ENCODE data around the gene DRGX. TPM values are rescaled to one million over a fixed set of nuclear protein-coding genes. Genes with fewer than 3 reads are reported as not detected.

The DRGX gene
- total and polyA plus RNA-seq, 2 of the 13 experiments (the other 11 are each of a cell fraction or from before 2014, with no cell fraction given), result not detected

DNA sequence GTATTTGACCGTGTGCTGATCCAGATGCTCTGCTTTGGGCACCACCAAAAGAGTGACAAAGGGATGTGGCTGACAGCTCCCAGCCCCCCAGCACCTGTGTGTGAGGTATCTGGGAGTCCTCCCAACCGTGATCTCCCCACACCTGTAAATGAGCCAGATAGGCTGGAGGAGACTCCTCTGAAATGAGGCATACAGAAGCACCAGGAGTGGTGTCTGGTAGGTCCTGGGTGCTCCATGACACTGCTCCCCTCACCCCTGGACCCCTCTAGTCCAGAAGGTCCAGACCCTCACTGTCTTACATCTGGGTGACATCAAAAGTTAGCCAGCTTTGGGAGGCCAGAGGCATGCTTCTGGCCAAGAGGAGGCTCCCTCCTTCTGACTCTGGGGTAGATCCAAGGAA lies 20.0 kb upstream of the DRGX start:
- H2AFZ ChIP-seq (ENCODE audit: low read length), result no peak overlapping the region
- no peak overlapping the region for H3K27ac ChIP-seq (ENCODE audit: extremely low read length, insufficient read depth, low read length)
- peaks cover 0 to 17% of the 10 kb centered on the region in 2 experiments; a peak in 2 of 5 replicates for H3K27me3 ChIP-seq (ENCODE audit: control insufficient read depth in 1 of 2, insufficient read depth in 2 of 2, low read length in 2 of 2)
- no peaks in the 10 kb centered on the region for H3K9me3 ChIP-seq (ENCODE audit: low read length)
- no peak for TF ChIP-seq MTA1 (CRISPR knock-in tag; IDR thresholded peaks at IDR 0.05; ENCODE audit: borderline replicate concordance)
- TF ChIP-seq ZNF34 (CRISPR knock-in tag; IDR thresholded peaks at IDR 0.05; ENCODE audit: borderline replicate concordance), result no peak
- no peak for TF ChIP-seq ZNF460 (CRISPR knock-in tag; IDR thresholded peaks at IDR 0.05; ENCODE audit: borderline replicate concordance)
- TF ChIP-seq ZNF614 (CRISPR knock-in tag; IDR thresholded peaks at IDR 0.05; ENCODE audit: borderline replicate concordance), result no peak
- no peak for TF ChIP-seq RBFOX2 (IDR thresholded peaks at IDR 0.05; ENCODE audit: low read depth, low read length)
- TF ChIP-seq KDM6A (CRISPR knock-in tag; IDR thresholded peaks at IDR 0.05; ENCODE audit: low read depth), result no peak
- TF ChIP-seq ZKSCAN5 (CRISPR knock-in tag; IDR thresholded peaks at IDR 0.05), result no peak
- TF ChIP-seq ISX (CRISPR knock-in tag; conservative IDR thresholded peaks at IDR 0.05), result no peak
- no peak for TF ChIP-seq KLF11 (CRISPR knock-in tag; IDR thresholded peaks at IDR 0.05)
- TF ChIP-seq, protein P1, sequence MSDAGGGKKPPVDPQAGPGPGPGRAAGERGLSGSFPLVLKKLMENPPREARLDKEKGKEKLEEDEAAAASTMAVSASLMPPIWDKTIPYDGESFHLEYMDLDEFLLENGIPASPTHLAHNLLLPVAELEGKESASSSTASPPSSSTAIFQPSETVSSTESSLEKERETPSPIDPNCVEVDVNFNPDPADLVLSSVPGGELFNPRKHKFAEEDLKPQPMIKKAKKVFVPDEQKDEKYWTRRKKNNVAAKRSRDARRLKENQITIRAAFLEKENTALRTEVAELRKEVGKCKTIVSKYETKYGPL (CRISPR knock-in tag; IDR thresholded peaks at IDR 0.05), result no peak
- POLR2A ChIA-PET, result no interaction called here
- H3K36me3 ChIP-seq (replicated peaks in 1 of 2; ENCODE audit: control insufficient read depth in 1 of 2, insufficient read depth in 2 of 2, low read length in 2 of 2), result no peaks in the 10 kb centered on the region
- BruUV-seq (replicated peaks), result no TSS peak
- intact Hi-C loops (cut with micrococcal nuclease; ENCODE audit: unreplicated experiment) (no loop called here), in situ Hi-C loops (cut with HindIII; ENCODE audit: extremely low pct_ligation_motif_present, low pct_unique_long_range_greater_than_20kb) (no loop called here)
- no peak overlapping the region for H3K4me3 ChIP-seq (replicated peaks in 1 of 3; ENCODE audit: insufficient read depth in 1 of 3, low read depth in 2 of 3, low read length in 3 of 3)
- H3K4me1 ChIP-seq (ENCODE audit: insufficient read depth, low read length), result no peaks in the 10 kb centered on the region
- no peaks in the 10 kb centered on the region for H3K79me2 ChIP-seq (ENCODE audit: insufficient read depth, low read length)
- H3K4me2 ChIP-seq (ENCODE audit: low read depth, low read length), result no peak overlapping the region
- ATAC-seq (no peak), FAIRE-seq (no peak), DNase-seq (ENCODE audit: low spot score) (no peak)
- WGBS (ENCODE audit: low lambda C conversion rate), result 0% methylated on average over 2 of the region's 2 CpGs
- CTCF ChIA-PET (ENCODE audit: low intra/inter-chr PET ratio, low total read pairs), result no interaction called here
- H4K20me1 ChIP-seq (ENCODE audit: insufficient read depth, low read length), result no peaks in the 10 kb centered on the region
- no peak overlapping the region for H3K9ac ChIP-seq (ENCODE audit: insufficient read depth, low read depth, low read length)

DNA sequence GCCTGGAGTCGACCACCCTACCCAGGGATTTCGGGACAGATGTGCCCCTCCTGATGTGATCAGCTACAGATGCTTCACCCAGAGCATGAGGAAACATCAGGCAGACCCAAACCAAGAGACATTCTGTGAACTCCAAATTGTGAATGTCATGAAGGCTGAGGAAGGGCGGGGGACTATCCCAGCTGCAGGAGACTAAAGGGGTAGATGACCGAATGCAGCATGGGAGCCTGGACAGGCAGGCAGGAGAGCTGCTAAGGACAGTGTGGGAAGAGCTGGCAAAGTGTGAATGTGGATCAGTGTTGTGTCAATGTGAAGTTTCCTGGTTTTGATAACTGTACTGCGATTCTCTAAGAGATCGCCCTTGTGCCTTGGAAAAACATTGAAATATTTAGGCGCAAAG lies 19.2 kb upstream of the DRGX start:
- ChIA-PET POLR2A (no interaction called here), CTCF (ENCODE audit: low intra/inter-chr PET ratio, low total read pairs) (no interaction called here)
- H3K4me2 ChIP-seq (ENCODE audit: low read depth, low read length), result no peak overlapping the region
- H3K4me3 ChIP-seq (replicated peaks in 1 of 3; ENCODE audit: insufficient read depth in 1 of 3, low read depth in 2 of 3, low read length in 3 of 3), result no peak overlapping the region
- no peaks in the 10 kb centered on the region for H3K9me3 ChIP-seq (ENCODE audit: low read length)
- FAIRE-seq (no peak), DNase-seq (ENCODE audit: low spot score) (no peak), ATAC-seq (no peak)
- in situ Hi-C loops (cut with HindIII; ENCODE audit: extremely low pct_ligation_motif_present, low pct_unique_long_range_greater_than_20kb) (no loop called here), intact Hi-C loops (cut with micrococcal nuclease; ENCODE audit: unreplicated experiment) (no loop called here)
- BruUV-seq (replicated peaks), result no TSS peak
- no peaks in the 10 kb centered on the region for H3K4me1 ChIP-seq (ENCODE audit: insufficient read depth, low read length)
- H3K27me3 ChIP-seq (ENCODE audit: control insufficient read depth in 1 of 2, insufficient read depth in 2 of 2, low read length in 2 of 2), result peaks cover 2 to 17% of the 10 kb centered on the region in 2 experiments; a peak in 3 of 5 replicates
- no peaks in the 10 kb centered on the region for H4K20me1 ChIP-seq (ENCODE audit: insufficient read depth, low read length)
- no peaks in the 10 kb centered on the region for H3K79me2 ChIP-seq (ENCODE audit: insufficient read depth, low read length)
- WGBS (ENCODE audit: low lambda C conversion rate), result 17% methylated on average over 7 of the region's 7 CpGs
- no peaks in the 10 kb centered on the region for H3K36me3 ChIP-seq (replicated peaks in 1 of 2; ENCODE audit: control insufficient read depth in 1 of 2, insufficient read depth in 2 of 2, low read length in 2 of 2)
- H2AFZ ChIP-seq (ENCODE audit: low read length), result no peak overlapping the region
- H3K27ac ChIP-seq (ENCODE audit: extremely low read length, insufficient read depth, low read length), result no peak overlapping the region
- no peak overlapping the region for H3K9ac ChIP-seq (ENCODE audit: insufficient read depth, low read depth, low read length)
- TF ChIP-seq ZNF251 (CRISPR knock-in tag; IDR thresholded peaks at IDR 0.05), result no peak
- TF ChIP-seq, protein P2, sequence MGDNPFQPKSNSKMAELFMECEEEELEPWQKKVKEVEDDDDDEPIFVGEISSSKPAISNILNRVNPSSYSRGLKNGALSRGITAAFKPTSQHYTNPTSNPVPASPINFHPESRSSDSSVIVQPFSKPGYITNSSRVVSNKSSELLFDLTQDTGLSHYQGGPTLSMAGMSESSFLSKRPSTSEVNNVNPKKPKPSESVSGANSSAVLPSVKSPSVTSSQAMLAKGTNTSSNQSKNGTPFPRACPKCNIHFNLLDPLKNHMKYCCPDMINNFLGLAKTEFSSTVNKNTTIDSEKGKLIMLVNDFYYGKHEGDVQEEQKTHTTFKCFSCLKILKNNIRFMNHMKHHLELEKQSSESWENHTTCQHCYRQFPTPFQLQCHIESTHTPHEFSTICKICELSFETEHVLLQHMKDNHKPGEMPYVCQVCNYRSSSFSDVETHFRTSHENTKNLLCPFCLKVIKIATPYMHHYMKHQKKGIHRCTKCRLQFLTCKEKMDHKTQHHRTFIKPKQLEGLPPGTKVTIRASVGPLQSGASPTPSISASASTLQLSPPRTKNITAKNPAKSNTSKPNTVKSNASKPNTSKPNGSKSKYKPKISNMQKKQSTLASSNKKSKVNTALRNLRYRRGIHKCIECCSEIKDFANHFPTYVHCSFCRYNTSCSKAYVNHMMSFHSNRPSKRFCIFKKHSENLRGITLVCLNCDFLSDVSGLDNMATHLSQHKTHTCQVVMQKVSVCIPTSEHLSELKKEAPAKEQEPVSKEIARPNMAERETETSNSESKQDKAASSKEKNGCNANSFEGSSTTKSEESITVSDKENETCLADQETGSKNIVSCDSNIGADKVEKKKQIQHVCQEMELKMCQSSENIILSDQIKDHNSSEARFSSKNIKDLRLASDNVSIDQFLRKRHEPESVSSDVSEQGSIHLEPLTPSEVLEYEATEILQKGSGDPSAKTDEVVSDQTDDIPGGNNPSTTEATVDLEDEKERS (CRISPR knock-in tag; IDR thresholded peaks at IDR 0.05), result no peak
- no peak for TF ChIP-seq MTA3 (CRISPR knock-in tag; IDR thresholded peaks at IDR 0.05)
- TF ChIP-seq ZNF570 (CRISPR knock-in tag; IDR thresholded peaks at IDR 0.05; ENCODE audit: borderline replicate concordance), result no peak
- TF ChIP-seq ZNF337 (CRISPR knock-in tag; IDR thresholded peaks at IDR 0.05; ENCODE audit: borderline replicate concordance, low read depth), result no peak
- no peak for TF ChIP-seq FOXP1 (IDR thresholded peaks at IDR 0.05)
- TF ChIP-seq FOXP1 (CRISPR knock-in tag; IDR thresholded peaks at IDR 0.05), result no peak
- no peak for TF ChIP-seq ZNF878 (CRISPR knock-in tag; IDR thresholded peaks at IDR 0.05)

All from HepG2 (cell line).